Nephron (organoid): Measurements from ENCODE around the gene CLCA1.

Source experiments
- H3K27ac Mint-ChIP-seq, 3 experiments: 2 replicates each; pipeline ENCODE4 v1.8.0; 2020; ENCODE audit warnings: mixed read lengths in 3 of 3, mild to moderate bottlenecking in 2 of 3, moderate library complexity in 1 of 3
- H3K27me3 Mint-ChIP-seq: 2 replicates; pipeline ENCODE4 v1.8.0; 2021; ENCODE audit warnings: low read depth, mild to moderate bottlenecking, moderate library complexity, mixed read lengths
- H3K36me3 Mint-ChIP-seq: 2 replicates; pipeline ENCODE4 v1.8.0; 2020; ENCODE audit warnings: low read depth, mixed read lengths
- H3K4me1 Mint-ChIP-seq: 2 replicates; pipeline ENCODE4 v1.8.0; 2020; ENCODE audit warnings: mixed read lengths
- H3K4me3 Mint-ChIP-seq, 3 experiments: 2 replicates each; pipeline ENCODE4 v1.8.0; 2020; ENCODE audit warnings: mild to moderate bottlenecking in 3 of 3, mixed read lengths in 3 of 3, moderate library complexity in 2 of 3
- H3K9me3 Mint-ChIP-seq: 2 replicates; pipeline ENCODE4 v1.8.0; 2020; ENCODE audit warnings: mixed read lengths
- TF ChIP-seq, protein P1 (sequence below), 3 experiments: fragments of 200-600 bp; sonication (generic); IDR thresholded peaks; one replicate each; pipeline ENCODE4 v1.5.0; 2021; ENCODE audit warnings: antibody characterized with exemption in 3 of 3; ENCODE audit not compliant: unreplicated experiment in 3 of 3

CLCA1 gene

GRCh38 chr1:86466109-86466844, 2.5 kb upstream of the CLCA1 start:
- no peak overlapping the region for H3K27ac Mint-ChIP-seq
- TF ChIP-seq, protein P1, sequence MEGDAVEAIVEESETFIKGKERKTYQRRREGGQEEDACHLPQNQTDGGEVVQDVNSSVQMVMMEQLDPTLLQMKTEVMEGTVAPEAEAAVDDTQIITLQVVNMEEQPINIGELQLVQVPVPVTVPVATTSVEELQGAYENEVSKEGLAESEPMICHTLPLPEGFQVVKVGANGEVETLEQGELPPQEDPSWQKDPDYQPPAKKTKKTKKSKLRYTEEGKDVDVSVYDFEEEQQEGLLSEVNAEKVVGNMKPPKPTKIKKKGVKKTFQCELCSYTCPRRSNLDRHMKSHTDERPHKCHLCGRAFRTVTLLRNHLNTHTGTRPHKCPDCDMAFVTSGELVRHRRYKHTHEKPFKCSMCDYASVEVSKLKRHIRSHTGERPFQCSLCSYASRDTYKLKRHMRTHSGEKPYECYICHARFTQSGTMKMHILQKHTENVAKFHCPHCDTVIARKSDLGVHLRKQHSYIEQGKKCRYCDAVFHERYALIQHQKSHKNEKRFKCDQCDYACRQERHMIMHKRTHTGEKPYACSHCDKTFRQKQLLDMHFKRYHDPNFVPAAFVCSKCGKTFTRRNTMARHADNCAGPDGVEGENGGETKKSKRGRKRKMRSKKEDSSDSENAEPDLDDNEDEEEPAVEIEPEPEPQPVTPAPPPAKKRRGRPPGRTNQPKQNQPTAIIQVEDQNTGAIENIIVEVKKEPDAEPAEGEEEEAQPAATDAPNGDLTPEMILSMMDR (IDR thresholded peaks at IDR 0.05; ENCODE audit: unreplicated experiment in 3 of 3) = no peak
- H3K9me3 Mint-ChIP-seq = no peaks in the 10 kb centered on the region
- H3K4me1 Mint-ChIP-seq = no peaks in the 10 kb centered on the region
- no peaks in the 10 kb centered on the region for H3K36me3 Mint-ChIP-seq
- H3K27me3 Mint-ChIP-seq = peaks cover 8% of the 10 kb centered on the region
- no peak overlapping the region for H3K4me3 Mint-ChIP-seq

- Mint-ChIP-seq H3K4me3 (no peak overlapping the region), H3K27me3 (peaks cover 8% of the 10 kb centered on the region), H3K36me3 (no peaks in the 10 kb centered on the region), H3K9me3 (no peaks in the 10 kb centered on the region), H3K27ac (no peak overlapping the region), H3K4me1 (peaks cover under 1% of the 10 kb centered on the region)
- TF ChIP-seq, protein P1 (IDR thresholded peaks at IDR 0.05; ENCODE audit: unreplicated experiment in 3 of 3) = no peak
Measured at GRCh38 chr1:86466986-86467385, 1.7 kb upstream of the CLCA1 start.

DNA sequence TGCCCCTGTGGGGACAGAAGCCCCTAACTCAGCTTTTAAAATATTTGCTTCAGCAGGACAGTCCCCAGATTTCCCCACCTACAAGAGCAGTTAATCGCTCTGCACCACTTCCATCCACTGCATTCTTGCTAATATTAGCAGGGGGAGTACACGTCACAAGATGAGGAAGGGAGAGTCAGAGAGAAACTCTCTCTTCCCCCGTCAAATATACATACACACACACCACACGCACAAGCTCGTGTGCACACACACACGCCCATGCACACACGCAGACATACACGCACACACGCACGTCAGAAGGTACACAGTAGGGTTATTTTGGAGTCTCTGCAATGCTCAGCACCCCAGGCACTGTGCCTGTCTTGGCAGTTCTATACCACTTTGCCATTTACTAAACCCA, 2.1 kb downstream of the CLCA1 start:
- TF ChIP-seq, protein P1 (IDR thresholded peaks at IDR 0.05; ENCODE audit: unreplicated experiment in 3 of 3) = no peak
- Mint-ChIP-seq H3K27ac (no peak overlapping the region), H3K9me3 (no peaks in the 10 kb centered on the region), H3K4me1 (peaks cover 6% of the 10 kb centered on the region), H3K36me3 (no peaks in the 10 kb centered on the region), H3K4me3 (no peak overlapping the region), H3K27me3 (peaks cover 8% of the 10 kb centered on the region)

- Mint-ChIP-seq H3K27ac (no peak overlapping the region), H3K4me1 (peaks cover 6% of the 10 kb centered on the region), H3K36me3 (no peaks in the 10 kb centered on the region), H3K4me3 (no peak overlapping the region), H3K9me3 (no peaks in the 10 kb centered on the region), H3K27me3 (peaks cover 8% of the 10 kb centered on the region)
- TF ChIP-seq, protein P1 (IDR thresholded peaks at IDR 0.05; ENCODE audit: unreplicated experiment in 3 of 3) = no peak
Measured at GRCh38 chr1:86471291-86471690, 2.6 kb downstream of the CLCA1 start.

DNA sequence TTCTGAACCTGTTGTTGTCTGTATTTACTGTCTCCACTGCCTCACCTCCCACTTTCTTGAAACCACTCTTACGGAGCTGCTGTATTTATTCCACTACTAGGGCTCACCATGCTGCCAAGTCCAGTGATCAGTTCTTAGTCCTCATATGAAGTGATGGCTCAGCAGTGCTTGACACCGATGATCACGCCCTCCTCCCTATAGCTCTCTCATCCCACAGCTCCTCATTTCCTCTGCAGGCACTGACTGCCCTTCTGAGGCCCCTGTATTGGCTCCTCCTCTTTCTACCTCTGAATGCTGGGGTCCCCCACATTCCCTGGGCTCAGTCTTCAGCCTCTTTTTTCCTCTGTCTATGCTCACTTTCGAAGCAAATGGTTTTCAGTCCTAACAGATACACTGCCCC, 3.4 kb downstream of the CLCA1 start:
- TF ChIP-seq, protein P1 (IDR thresholded peaks at IDR 0.05; ENCODE audit: unreplicated experiment in 3 of 3) = no peak
- peaks cover 8% of the 10 kb centered on the region for H3K27me3 Mint-ChIP-seq
- H3K4me3 Mint-ChIP-seq = no peak overlapping the region
- no peak overlapping the region for H3K27ac Mint-ChIP-seq
- no peaks in the 10 kb centered on the region for H3K9me3 Mint-ChIP-seq
- no peaks in the 10 kb centered on the region for H3K36me3 Mint-ChIP-seq
- peaks cover 7% of the 10 kb centered on the region for H3K4me1 Mint-ChIP-seq

DNA sequence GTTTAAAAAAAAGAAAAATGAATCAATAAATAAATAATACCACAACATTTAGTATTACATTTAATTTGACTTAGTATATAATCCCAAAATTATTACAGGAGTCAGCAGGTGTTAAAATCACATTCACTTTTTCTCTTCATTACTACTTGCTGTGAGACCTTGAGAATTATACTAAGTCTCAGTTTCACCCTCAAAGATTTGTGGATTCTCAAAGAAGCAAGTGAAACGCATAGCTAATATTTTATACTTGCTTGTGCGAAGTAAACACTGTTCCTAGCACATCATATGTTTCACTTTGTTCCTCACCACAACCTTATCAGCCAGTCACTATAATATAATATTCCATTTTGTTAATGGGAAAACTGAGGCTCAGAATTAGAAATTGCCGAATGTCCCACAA, 4.0 kb downstream of the CLCA1 start:
- peaks cover 8% of the 10 kb centered on the region for H3K27me3 Mint-ChIP-seq
- H3K9me3 Mint-ChIP-seq = no peaks in the 10 kb centered on the region
- peaks cover 13% of the 10 kb centered on the region for H3K4me1 Mint-ChIP-seq
- H3K36me3 Mint-ChIP-seq = no peaks in the 10 kb centered on the region
- no peak overlapping the region for H3K27ac Mint-ChIP-seq
- H3K4me3 Mint-ChIP-seq = no peak overlapping the region
- TF ChIP-seq, protein P1 (IDR thresholded peaks at IDR 0.05; ENCODE audit: unreplicated experiment in 3 of 3) = no peak
